GM13977 (cell line): ENCODE results near the gene LYAR.

ENCODE experiments used
- DNase-seq: peaks from one replicate; pipeline ENCODE4 v3.0.0; 2012; ENCODE audit warnings: low spot score
- in situ Hi-C: fragments of 300-500 bp; cut with MboI; formaldehyde crosslinking; loops from one replicate; pipeline ENCODE4 v1.12.0; 2022; ENCODE audit warnings: low sequenced_read_pairs, low pct_unique_long_range_greater_than_20kb, mixed read lengths, inconsistent platforms; ENCODE audit not compliant: unreplicated experiment
- TF ChIP-seq, protein P1 (sequence below): IDR thresholded peaks from 2 replicates; pipeline ENCODE4 v1.5.1; 2012; ENCODE audit warnings: mild to moderate bottlenecking, control low read depth; ENCODE audit not compliant: insufficient read depth; ENCODE audit errors: extremely low read depth, missing control alignments

LYAR gene

DNA sequence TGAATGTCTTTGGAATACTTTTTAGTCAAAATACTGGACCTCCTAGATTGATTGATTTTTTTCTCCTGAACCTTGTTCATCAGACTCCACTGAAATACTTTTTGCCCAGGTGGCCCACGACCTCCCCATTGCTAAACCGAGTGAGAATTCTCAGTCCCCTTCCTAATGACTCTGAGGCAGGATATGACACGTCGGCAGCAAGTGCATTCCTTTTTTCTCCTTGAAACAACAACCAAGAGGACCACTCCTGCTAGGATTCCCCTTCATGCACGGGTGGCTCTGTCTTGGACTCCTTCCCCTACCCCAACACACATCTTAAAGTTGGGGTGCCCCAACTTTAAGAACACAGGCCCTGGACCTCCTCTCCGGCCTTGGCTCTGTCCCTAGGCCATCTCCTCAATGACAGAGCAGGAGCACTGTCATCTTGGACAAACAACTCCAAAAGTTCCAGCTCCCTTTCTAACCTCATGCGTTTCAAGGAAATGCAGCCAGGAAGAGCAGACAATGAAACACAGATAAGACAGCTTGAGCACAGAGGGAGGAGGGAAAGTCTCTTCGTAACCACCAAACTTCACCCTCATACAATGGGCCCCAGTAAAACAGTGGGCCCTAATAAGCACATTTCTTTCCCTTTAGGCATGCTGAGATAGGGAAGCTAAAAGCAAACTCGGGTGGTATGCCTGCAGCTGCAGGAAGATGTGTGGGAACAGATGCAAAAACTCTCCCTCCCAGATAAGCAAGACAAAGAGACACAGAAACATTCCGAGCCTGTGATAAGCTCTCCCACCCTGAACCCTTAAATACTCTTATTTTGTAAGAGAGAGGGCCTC, 34.0 kb upstream of the LYAR start:
- TF ChIP-seq, protein P1, sequence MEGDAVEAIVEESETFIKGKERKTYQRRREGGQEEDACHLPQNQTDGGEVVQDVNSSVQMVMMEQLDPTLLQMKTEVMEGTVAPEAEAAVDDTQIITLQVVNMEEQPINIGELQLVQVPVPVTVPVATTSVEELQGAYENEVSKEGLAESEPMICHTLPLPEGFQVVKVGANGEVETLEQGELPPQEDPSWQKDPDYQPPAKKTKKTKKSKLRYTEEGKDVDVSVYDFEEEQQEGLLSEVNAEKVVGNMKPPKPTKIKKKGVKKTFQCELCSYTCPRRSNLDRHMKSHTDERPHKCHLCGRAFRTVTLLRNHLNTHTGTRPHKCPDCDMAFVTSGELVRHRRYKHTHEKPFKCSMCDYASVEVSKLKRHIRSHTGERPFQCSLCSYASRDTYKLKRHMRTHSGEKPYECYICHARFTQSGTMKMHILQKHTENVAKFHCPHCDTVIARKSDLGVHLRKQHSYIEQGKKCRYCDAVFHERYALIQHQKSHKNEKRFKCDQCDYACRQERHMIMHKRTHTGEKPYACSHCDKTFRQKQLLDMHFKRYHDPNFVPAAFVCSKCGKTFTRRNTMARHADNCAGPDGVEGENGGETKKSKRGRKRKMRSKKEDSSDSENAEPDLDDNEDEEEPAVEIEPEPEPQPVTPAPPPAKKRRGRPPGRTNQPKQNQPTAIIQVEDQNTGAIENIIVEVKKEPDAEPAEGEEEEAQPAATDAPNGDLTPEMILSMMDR: no peak
- in situ Hi-C loops: no loop called here
- DNase-seq: no peak

DNA sequence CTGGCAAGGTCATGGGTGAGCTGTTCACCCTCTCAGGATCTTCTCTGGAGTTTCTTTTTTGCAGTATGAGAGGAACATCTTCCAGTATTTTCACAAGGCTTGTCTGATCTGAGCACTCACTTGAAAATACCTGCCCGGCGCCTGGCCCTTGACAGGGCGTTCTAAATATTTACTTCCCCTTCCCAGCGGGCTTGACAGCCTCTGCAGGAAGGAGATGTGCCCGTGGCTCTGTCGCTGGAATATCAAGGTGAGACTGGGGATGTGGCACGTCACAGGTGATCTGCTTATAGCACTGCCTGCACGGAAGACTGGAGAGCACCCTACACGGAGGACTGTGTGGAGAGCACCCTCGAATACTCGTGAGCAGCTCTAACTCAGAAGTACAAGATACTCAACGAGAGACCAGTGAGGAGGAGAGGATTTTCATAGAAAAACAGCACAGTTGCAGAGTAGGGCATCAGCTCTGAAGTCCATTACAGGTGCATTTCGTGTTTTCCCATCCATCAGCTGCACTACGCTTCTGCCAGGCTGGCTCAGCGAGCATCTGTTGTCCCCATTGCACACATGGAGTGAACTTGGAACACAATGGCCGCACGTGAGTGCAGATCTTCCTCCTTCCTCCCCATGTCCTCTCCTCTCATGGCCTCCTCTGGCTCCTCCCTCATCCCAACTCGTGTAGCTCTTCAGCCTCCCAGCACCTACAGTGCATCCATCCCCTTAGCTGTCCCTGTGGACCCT, 32.2 kb upstream of the LYAR start:
- in situ Hi-C loops: no loop called here
- TF ChIP-seq, protein P1: no peak
- no peak for DNase-seq

GRCh38 chr4:4320951-4321714, 31.2 kb upstream of the LYAR start:
- TF ChIP-seq, protein P1: no peak
- no peak for DNase-seq
- in situ Hi-C loops: no loop called here

- TF ChIP-seq, protein P1: no peak
- in situ Hi-C loops: no loop called here
- DNase-seq: no peak
Observed at GRCh38 chr4:4320528-4320927, 30.6 kb upstream of the LYAR start.

- TF ChIP-seq, protein P1: no peak
- in situ Hi-C loops: no loop called here
- no peak for DNase-seq
Observed at GRCh38 chr4:4317496-4318232, 27.7 kb upstream of the LYAR start.

GRCh38 chr4:4316150-4316495, 26.2 kb upstream of the LYAR start:
- no peak for DNase-seq
- in situ Hi-C loops: no loop called here
- TF ChIP-seq, protein P1: no peak
